ENCODE results near the gene FBXL7.

The FBXL7 gene

DNA sequence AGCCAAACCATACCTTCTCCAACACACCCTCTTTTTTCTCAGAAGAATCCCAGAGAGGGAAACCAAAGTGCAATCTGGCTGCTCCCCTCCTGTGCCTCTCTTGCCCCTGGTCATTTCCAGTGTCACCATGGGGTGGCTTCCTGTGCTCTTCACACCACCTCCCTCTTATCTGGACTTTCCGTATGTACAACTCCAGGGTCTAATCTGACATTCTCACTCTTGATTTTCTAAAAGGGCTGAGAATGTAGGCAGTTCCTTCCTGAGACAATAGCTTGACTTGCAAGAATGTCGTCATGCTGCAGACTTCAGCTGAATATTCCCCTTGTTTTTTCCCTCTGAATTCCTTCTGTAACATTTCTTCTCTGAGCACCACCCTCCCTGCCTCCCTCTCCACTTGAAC lies 110.2 kb downstream of the FBXL7 start:
- DNase-seq (ENCODE audit: low read depth in 2 of 3, low spot score in 1 of 3): no peak

DNA sequence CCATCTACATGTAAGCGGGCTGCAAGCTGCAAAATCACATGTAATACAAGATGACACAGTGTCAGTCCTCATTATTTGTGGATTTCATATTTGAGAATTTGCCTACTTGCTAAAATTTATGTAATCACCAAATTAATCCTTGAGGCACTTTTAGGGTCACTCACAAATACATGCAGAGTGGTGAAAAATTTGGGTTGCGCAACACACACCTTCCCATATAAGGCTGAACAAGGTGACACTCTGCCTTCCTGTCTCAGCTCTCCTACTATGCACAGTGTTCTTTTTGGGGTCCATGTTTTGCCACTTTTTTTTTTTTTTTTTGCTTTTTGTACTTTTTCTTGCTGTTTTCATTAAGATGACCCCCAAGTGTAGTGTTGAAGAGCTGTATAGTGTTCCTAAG lies 111.0 kb downstream of the FBXL7 start:
- DNase-seq (ENCODE audit: low read depth in 2 of 3, low spot score in 1 of 3): no peak

DNA sequence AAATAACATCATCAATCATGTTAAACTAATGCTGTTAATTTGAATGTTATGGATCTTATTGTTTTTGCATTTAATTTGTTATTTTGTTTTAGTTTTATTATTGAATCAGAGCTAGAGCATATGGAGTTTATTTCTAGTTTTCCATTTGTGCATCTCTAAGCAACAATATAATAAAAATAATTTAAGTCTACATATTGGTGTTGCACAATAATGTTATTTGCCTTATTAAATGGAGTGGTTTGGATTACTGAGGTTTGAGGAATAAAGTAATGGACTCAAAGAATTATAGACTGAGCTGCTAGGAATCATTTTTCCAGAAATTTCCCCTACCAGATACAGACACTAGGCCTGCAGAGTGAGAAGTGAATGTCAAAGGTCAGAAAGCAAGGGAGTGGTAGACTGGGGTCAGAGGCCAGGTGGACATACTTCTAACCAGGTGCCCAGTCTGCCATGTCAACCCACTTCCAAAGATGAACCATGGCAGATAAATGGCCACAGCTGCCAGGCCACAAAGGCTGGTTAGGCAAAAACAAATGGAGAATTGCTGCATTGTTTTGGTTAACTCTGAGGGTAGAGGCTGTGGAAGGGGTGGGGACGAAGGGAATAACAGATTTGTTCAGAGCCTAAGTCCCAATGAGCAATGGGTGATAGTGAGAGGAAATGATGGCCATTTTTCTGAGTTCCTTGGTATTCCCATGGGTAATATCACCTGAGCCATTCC lies 113.1 kb downstream of the FBXL7 start:
- DNase-seq (ENCODE audit: low read depth in 2 of 3, low spot score in 1 of 3): no peak

DNA sequence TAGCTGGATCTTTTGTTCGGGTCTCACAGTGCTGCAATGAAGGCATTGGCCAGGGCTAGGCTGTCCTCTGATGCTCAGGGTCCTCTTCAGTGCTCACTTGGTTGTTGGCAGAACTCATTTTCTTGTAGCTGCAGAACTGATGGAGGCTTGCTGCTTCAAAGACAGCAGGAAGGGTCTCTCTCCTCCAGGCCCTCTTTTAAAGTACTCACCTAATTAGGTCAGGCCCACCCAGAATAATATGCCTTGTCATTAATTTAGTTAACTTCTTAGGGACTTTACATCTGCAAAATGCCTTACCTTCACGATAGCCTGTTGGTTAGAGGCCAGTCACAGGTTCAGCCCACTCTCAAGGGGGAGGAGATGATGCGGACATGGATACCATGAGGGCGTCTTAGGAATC lies 114.7 kb downstream of the FBXL7 start:
- no peak for DNase-seq (ENCODE audit: low read depth in 2 of 3, low spot score in 1 of 3)

DNA sequence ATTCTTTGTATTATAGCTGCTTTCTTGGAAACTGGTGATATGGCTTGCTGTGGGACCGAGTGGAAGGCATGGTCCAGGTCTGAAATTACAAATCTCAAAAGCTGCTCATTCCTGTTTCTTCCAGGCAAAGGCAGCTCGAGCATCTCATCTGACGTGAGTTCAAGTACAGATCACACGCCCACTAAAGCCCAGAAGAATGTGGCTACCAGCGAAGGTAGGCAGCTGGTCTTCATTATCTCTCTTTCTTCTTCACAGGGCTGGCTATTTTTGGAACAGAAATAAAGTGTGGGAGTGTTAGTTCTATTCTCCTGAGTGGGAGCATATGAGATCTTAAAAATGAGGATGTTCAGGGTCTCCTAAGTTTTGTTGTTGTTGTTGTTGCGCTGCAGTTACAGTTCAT lies 115.9 kb downstream of the FBXL7 start:
- DNase-seq (ENCODE audit: low read depth in 2 of 3, low spot score in 1 of 3): no peak

DNA sequence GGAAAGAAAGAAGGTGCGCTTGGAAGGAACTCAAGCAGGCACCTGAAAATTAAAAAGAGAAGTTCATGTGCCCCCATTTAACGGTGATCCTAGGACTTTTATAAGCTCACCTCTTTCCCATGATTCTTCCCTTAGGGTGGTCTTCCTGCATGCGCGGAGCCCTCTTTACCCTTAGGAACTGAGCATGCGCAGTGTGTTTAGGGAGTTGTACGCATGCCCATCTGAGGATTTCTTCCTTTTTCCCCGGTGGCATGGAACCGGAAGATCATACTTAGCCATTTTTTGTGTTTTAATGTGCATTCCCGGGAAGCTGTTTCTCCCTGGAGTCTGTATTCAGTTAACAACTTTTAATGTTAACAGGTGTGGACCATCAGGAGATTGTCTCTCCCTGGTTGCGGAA lies 119.0 kb downstream of the FBXL7 start:
- DNase-seq (ENCODE audit: low read depth in 2 of 3, low spot score in 1 of 3): no peak

DNA sequence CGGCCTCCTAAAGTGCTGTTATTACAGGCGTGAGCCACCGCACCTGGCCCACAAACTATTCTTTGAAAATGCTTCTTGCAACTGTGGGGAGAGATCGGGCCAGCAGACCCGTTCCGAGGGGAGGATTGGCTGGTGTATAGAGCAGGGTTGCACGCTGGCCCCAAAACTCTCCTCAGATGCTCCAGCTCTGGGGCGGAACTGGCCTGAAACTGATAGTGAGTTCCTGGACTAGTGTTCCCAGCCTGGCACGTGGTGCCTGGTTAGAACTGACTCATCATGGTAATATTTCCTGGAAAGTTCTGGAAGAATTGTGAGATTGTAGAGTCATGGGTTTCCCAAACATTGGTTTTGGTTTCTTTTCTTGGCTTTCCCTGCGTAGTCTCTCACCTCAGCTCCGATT lies 120.5 kb downstream of the FBXL7 start:
- no peak for DNase-seq (ENCODE audit: low read depth in 2 of 3, low spot score in 1 of 3)

DNA sequence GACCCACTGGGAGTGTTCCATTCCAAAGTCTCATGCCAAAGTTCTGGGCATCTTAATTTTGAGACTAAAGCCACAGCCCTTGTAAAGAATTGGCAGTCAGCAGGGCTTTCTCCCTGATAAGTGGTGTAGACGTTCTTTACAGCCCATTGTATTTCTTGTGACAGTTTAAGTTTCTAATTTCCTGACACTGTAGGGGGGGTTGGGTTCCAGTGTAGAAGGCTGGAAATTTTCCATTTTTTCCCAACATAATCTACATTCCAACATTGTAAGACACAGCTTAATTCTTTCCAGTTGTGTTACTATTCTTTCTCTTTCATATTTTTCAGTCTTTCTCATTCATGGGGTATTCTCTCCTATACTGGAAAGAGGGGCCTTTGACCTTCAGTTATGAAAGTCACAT lies 121.1 kb downstream of the FBXL7 start:
- no peak for DNase-seq (ENCODE audit: low read depth in 2 of 3, low spot score in 1 of 3)

DNA sequence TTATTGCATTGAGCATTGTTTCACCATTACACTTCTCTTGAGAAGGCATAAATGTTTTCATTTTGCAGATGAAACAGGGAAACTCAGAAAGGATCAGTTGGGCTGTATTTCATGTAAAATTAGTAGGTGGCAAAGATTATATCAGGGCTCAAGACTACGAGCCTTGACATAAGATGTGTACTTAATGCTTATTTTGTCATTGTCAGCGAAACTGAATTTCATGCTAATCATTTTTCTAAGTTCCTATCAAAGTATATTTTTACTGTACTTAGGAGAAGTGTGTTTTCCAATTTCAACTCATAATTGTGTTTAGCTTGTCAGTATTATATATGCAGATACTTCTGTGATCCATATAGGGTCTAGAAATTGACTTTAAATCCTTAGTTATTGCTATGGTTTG lies 123.8 kb downstream of the FBXL7 start:
- DNase-seq (ENCODE audit: low read depth in 2 of 3, low spot score in 1 of 3): no peak

DNA sequence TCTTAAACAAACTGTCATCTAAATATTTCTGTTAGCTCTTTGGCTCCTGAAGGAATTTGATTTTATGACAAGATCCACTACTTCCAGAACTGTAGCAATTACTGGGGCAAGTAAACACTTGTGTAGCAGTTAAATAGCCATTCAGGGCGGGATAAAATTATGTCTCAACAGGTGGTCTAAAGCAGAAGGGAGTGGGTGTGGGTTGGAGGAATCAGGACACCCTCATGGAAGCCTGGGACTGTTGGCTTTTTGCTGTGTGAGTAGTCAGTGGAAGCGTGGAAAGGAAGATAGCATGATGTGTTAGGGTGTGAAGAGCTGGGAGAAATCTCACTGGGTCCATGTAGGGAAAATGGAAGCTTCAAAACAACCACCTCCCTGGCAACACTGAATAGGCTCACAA lies 127.1 kb downstream of the FBXL7 start:
- no peak for DNase-seq (ENCODE audit: low read depth in 2 of 3, low spot score in 1 of 3)

DNA sequence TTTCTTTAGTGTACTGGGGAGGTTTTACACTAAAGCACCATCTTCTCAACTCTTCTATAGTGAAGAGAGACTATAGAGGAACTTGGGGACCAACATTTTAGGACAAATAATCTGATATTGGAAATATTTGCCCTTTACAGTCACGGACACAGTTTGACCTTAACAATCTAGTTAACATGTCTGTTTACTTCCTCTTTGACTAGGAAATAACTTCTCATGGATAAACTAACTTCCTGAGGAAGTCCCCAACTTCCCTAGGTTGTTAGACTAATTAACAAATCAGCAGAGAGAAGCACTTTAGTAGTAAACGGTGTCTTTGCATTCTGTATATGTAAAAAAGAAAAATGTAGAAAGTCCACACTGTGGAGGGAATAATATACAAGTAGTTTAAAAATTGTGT lies 127.7 kb downstream of the FBXL7 start:
- no peak for DNase-seq (ENCODE audit: low read depth in 2 of 3, low spot score in 1 of 3)

DNA sequence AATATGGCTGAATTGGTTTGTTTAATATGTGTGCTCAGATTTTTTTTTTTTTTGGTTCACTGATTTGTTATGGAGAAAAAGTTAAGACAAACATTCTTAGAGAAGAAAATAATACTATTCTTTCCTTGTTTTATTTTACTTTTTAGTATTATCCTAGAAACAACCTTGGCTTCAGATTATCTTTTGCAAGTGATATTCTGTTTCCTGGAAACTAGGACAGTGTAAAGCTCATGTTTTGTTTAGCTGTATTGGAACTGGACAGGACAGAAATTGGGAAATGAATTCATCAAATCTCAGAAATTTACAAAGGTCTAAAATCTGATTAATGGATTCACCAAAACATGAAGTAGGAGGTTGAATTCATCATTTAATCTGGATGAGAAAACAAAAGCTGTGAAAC lies 130.5 kb downstream of the FBXL7 start:
- no peak for DNase-seq (ENCODE audit: low read depth in 2 of 3, low spot score in 1 of 3)

DNA sequence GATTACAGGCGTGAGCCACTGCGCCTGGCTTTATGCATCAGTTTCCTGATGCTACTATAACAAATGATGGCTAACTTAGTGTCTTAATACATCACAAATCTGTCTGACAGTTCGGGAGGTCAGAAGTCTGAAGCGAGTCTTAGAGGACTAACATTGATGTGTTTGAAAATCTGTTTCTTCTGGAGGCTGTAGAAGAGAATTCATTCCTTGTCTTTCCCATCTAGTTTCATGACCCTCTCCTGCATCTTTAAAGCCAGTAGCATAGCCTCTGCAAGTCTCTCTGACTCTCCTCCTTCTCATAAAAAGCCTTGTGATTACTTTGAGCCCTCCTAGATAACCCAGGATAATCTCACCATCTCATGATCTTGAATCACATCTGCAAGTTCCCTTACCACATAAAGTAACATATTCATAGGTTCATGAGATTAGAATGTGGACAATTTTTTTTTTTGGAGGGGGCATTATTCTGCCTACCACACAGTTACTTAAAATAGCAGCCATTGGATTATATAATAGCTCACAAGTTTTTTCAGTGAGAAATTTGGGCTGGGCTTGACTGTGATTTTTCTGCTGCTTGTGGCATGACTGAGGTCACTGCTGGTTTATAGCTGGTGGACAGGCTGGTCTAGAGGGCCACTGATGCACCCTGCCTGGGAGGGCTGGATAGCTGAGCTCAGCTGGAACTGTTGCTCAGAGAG lies 134.8 kb downstream of the FBXL7 start:
- DNase-seq (ENCODE audit: low read depth in 2 of 3, low spot score in 1 of 3): no peak

DNA sequence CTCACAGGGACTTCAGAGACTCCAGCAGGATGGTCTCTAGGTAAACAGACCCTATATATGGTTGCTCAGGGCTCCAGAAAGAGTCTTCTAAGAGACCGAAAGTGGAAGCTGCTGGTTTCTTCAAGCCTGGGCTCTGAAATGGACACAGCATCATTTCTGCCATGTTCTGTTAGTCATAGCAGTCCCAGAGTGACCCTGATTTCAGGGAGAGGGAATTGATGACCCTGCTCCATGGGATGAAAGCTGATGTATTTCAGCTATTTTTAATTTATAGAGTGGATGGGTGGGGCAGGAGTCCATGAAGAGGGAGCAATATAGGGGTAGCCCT lies 135.3 kb downstream of the FBXL7 start:
- DNase-seq (ENCODE audit: low read depth in 2 of 3, low spot score in 1 of 3): no peak

DNA sequence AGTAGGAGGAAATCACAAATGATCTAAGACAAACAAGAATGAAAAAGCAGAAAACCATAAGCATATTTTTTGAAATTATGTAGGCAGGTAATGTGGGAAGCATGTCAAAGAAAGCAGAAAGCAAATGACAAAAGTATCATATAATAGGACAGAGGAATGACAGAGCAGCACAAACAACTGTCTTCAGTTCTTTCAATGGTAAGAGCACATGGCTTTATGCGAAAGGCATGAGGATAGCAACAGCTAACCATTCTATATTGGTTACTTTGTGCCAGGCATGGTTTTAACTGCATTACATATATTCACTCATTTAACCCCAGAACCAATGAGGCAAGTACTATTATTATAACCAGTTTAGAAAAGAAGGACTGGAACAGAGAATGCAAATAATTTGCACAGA lies 137.4 kb downstream of the FBXL7 start:
- DNase-seq (ENCODE audit: low read depth in 2 of 3, low spot score in 1 of 3): no peak

DNA sequence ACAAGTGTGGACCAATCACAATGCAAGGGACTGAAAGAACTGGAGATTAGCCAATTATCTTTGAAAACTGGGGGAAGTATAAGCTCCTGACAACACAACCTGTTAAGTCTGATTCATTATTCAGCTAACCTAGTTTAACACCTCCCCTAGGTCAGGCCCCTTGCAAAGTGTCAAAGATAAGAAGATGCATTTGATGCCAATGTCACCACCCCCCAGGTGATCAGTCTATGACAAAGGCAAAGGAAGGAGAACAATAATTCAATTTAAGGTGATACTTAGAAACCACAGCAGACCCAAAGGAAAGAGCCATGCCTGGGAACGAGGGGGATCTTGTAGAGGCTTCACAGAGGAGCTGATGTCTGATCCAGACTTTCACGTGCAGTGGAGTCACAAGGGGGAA lies 137.9 kb downstream of the FBXL7 start:
- no peak for DNase-seq (ENCODE audit: low read depth in 2 of 3, low spot score in 1 of 3)

DNA sequence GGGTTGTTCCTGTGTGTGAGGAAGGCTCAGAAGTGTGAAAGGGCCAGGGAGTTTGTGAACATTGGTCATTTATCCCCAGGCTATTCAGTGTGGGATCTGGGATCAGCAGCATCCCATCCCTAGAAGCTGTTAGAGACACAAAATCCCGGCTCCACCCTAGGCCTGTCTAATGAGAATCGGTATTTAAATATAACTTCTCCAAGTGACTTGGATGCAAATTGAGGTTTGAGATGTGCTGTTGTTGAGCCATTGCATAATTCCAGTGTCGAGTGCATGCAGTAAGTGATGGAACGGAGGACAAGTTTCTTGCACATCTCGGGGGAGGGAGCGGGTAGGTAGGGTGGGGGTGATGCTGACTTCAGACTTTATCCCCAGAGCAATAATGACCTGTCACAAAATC lies 138.3 kb downstream of the FBXL7 start:
- no peak for DNase-seq (ENCODE audit: low read depth in 2 of 3, low spot score in 1 of 3)

DNA sequence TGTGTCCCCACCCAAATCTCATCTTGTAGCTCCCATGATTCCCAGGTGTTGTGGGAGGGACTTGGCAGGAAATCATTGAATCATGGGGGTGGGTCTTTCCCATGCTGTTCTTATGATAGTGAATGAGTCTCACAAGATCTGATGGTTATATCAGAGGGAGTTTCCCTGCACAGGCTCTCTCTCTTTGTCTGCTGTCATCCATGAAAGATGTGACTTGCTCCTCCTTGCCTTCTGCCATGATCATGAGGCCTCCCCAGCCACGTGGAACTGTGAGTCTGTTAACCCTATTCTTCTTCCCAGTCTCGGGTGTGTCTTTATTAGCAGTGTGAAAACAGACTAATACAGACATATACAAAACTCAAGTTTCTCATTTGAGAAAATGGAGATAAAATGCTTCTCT lies 139.3 kb downstream of the FBXL7 start:
- no peak for DNase-seq (ENCODE audit: low read depth in 2 of 3, low spot score in 1 of 3)

DNA sequence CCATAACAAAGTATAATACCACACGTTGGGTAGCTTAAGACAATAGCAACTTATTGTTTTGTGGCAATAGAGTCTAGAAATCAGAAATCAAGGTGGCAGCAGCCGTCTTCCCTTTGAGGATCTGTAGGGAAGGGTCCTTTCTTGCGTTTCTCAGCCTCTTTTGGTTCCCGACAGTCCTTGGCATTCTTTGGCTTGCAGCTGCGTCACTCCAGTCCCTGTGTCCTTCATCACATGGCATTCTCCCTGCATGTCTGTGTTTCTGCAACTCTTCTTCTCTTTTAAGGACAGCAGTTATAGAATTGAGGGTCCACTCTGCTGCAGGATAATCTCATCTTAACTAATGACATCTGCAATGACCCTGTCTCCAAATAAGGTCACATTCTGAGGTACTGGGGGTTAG lies 140.1 kb downstream of the FBXL7 start:
- DNase-seq (ENCODE audit: low read depth in 2 of 3, low spot score in 1 of 3): no peak

DNA sequence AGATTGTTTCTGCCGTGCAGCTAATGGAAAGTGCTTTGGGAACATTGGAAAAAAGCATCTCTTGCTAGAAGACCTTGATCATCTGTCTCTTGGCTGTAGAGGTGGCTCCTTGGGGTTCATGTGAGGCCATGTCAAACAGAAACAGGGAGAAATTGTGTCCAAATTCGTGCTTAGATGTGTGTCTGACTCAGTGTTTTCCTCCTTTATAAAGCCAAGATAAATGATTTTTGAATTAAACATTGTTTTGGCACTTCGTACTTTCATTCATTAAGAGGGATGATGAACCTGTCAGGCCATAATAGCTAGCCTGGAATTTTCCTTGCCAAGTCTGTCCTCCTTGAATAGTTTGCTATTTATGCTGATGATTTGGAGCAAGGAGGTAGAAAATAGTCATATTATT lies 143.8 kb downstream of the FBXL7 start:
- no peak for DNase-seq (ENCODE audit: low read depth in 2 of 3, low spot score in 1 of 3)

DNA sequence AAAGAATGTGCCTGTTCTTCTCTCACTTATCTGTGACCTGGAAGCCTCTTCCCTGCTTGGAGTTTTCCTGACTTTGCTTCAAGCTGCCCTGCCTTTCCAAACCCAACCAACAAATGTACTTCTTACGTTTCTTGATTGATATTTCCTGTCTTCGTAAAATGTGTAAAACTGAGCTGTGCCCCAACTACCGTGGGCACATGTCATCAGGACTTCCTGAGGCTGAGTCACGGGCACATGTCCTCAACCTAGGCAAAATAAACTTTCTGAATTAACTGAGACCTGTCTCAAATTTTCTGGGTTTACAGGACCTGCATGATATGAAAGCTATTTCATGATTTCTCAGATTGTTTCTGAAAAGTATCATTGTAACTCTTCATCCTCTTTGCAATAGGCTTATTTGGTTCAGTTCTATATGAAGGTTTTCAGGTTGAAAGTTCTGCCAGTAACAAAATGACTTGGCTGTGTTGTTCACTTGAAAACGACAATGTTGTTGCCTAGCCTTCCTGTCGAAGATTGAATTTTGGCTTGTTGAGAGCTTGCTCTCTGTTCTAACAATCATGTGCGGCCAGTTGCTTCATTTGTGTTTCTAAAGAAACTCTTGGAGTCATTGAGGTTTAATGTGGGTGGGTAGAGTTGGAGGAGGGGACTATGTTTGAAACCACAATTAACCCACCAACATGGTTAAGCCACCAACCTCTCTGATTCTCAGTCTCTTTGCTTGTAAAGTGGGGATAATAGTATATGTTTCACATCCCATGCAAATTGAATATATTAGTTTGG lies 145.6 kb downstream of the FBXL7 start:
- no peak for DNase-seq (ENCODE audit: low read depth in 2 of 3, low spot score in 1 of 3)

DNA sequence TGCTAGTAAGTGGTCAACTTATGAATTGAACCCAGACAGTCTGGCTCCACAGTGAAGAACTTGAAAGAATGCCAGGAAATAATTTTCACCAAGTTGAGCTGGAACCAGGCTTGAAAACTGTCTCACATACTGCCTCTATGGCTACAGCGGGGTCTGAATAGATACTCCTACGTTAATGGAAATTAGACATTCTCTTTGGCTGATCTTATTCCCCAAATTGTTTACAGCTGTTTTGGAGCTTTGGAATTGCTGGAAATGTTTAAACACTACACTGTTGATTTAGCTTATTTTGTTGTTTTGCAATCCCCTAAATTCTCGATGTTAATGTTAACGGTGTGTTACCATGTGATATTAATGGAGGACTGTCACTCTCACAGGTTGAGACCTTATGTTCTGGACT lies 146.4 kb downstream of the FBXL7 start:
- DNase-seq (ENCODE audit: low read depth in 2 of 3, low spot score in 1 of 3): no peak

DNA sequence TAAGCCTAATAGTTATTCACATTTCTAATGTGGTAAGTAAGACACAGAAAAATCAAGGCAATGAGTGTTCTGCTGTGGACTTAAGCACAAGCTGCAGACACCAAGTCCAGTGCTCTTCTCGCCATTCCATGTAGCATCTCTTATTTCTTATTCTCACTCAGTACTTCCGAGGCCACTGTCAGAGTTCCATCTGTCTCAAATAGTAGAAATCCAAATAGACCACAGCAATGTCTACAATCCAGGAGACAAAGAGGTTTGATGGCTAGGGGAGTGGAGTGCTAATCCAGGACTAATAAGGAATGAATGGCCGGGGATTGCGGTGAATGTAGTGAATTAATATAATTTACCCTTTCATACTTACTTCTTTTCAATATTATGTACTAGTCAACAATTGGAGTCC lies 147.3 kb downstream of the FBXL7 start:
- DNase-seq (ENCODE audit: low read depth in 2 of 3, low spot score in 1 of 3): no peak

Measured in stimulated activated CD4-positive, alpha-beta T cell treated with anti-CD3 and anti-CD28 coated beads, Interleukin-12 subunit alpha, Interleukin-12 subunit beta, amount 100 ng/mL, for 48 hours (primary cell).